Measurements from ENCODE around the gene ZC3H7A. TPM values are rescaled to one million over a fixed set of nuclear protein-coding genes. Genes with fewer than 3 reads are reported as not detected.

Gene ZC3H7A
- total and polyA plus RNA-seq, 2 of the 4 experiments (the other 2 are of a cell fraction), result 22.2 to 53.9 TPM

GRCh38 chr16:11835891-11836649, 39.0 kb upstream of the ZC3H7A start:
- H3K4ac ChIP-seq (ENCODE audit: low read depth, low read length), result no peak overlapping the region; the same call in 1 of the 2 replicates
- peaks cover 6 to 9% of the 10 kb centered on the region in 2 experiments; a peak in 2 of 4 replicates for H3K79me1 ChIP-seq (ENCODE audit: low read depth in 1 of 2, low read length in 2 of 2)
- H3K27ac ChIP-seq (ENCODE audit: insufficient read depth, low read length), result no peak overlapping the region
- ChIA-PET CTCF (no interaction called here), POLR2A (ENCODE audit: unreplicated experiment) (no interaction called here)
- H4K91ac ChIP-seq (ENCODE audit: insufficient read depth, low read depth, low read length), result no peak overlapping the region
- peak overlapping the region; percentile 68; the same call in 1 of the 2 replicates for H3K4me2 ChIP-seq (ENCODE audit: low read depth, low read length)
- H3K56ac ChIP-seq (ENCODE audit: extremely low read depth, insufficient read depth, low read length), result no peak overlapping the region
- DNase-seq (peak; percentile 28), ATAC-seq (ENCODE audit: low read depth) (peak; percentile 21)
- dilution Hi-C loops (cut with HindIII; ENCODE audit: low sequenced_read_pairs, unreplicated experiment) (no loop called here), intact Hi-C loops (cut with micrococcal nuclease) (no loop called here), in situ Hi-C loops (cut with MboI; ENCODE audit: low sequenced_read_pairs) (no loop called here)
- peak overlapping the region; percentile 16 for H2BK5ac ChIP-seq (ENCODE audit: low read depth, low read length, poor library complexity, severe bottlenecking)
- peak overlapping the region; percentile 28; the same call in 1 of the 2 replicates for H3K18ac ChIP-seq (ENCODE audit: low read depth, low read length)
- H3K14ac ChIP-seq (replicated peaks; ENCODE audit: low read depth, low read length), result 0 out of 2 replicates have a peak overlapping the region, but pooled peaks have one; percentile 19
- H3K9ac ChIP-seq (ENCODE audit: low read depth, low read length), result no peak overlapping the region
- TF ChIP-seq FOS (IDR thresholded peaks at IDR 0.05; ENCODE audit: low read depth, low read length) (no peak), RFX5 (IDR thresholded peaks at IDR 0.05; ENCODE audit: low read depth, low read length) (no peak), MAZ (IDR thresholded peaks at IDR 0.05; ENCODE audit: borderline replicate concordance, low read depth, low read length) (no peak), BHLHE40 (IDR thresholded peaks at IDR 0.05; ENCODE audit: low read depth, low read length) (no peak), SMC3 (IDR thresholded peaks at IDR 0.05; ENCODE audit: low read depth, low read length) (no peak), RAD21 (IDR thresholded peaks at IDR 0.05; ENCODE audit: low read length) (no peak), USF2 (IDR thresholded peaks at IDR 0.05; ENCODE audit: low read depth, low read length) (no peak)
- TF ChIP-seq, protein P1, sequence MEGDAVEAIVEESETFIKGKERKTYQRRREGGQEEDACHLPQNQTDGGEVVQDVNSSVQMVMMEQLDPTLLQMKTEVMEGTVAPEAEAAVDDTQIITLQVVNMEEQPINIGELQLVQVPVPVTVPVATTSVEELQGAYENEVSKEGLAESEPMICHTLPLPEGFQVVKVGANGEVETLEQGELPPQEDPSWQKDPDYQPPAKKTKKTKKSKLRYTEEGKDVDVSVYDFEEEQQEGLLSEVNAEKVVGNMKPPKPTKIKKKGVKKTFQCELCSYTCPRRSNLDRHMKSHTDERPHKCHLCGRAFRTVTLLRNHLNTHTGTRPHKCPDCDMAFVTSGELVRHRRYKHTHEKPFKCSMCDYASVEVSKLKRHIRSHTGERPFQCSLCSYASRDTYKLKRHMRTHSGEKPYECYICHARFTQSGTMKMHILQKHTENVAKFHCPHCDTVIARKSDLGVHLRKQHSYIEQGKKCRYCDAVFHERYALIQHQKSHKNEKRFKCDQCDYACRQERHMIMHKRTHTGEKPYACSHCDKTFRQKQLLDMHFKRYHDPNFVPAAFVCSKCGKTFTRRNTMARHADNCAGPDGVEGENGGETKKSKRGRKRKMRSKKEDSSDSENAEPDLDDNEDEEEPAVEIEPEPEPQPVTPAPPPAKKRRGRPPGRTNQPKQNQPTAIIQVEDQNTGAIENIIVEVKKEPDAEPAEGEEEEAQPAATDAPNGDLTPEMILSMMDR (conservative IDR thresholded peaks at IDR 0.05; ENCODE audit: low read depth, low read length), result no peak
- no peak overlapping the region for H2AK9ac ChIP-seq (replicated peaks; ENCODE audit: low read depth, low read length, poor library complexity)
- WGBS, 2 experiments (ENCODE audit: extremely low coverage in 2 of 2, insufficient read length in 1 of 2), result 73% methylated on average over 2 of the region's 9 CpGs; no CpG with 5 or more reads in 1 of the 2 experiments
- H2AK5ac ChIP-seq (ENCODE audit: low read depth, low read length), result no peak overlapping the region; the same call in 1 of the 2 replicates
- H3K27me3 ChIP-seq (ENCODE audit: control insufficient read depth, insufficient read depth, low read length), result no peaks in the 10 kb centered on the region
- no peak overlapping the region for H4K5ac ChIP-seq (ENCODE audit: low read depth, low read length)
- H4K8ac ChIP-seq (ENCODE audit: low read depth in 2 of 2, low read length in 2 of 2), result peak overlapping the region in 1 of 2 experiments; percentile 10; a peak in 2 of 4 replicates
- no peaks in the 10 kb centered on the region for H3K9me3 ChIP-seq (ENCODE audit: control insufficient read depth, insufficient read depth, low read length)
- H3K23ac ChIP-seq (ENCODE audit: low read depth, low read length), result no peak overlapping the region
- BruUV-seq (replicated peaks), result no TSS peak
- no peak overlapping the region for H2BK120ac ChIP-seq (ENCODE audit: low read depth, low read length)
- H3K36me3 ChIP-seq (ENCODE audit: control insufficient read depth, insufficient read depth, low read length), result peaks cover 34% of the 10 kb centered on the region
- H3K9me1 ChIP-seq (ENCODE audit: insufficient read depth, low read length), result peaks cover 10% of the 10 kb centered on the region
- no peak overlapping the region for H2BK20ac ChIP-seq (ENCODE audit: low read depth, low read length)
- H2AFZ ChIP-seq (replicated peaks; ENCODE audit: low read length, poor library complexity), result no peak overlapping the region
- H4K20me1 ChIP-seq (ENCODE audit: insufficient read depth, low read length), result peaks cover 11% of the 10 kb centered on the region
- peaks cover 14% of the 10 kb centered on the region for H3K4me1 ChIP-seq (ENCODE audit: control insufficient read depth, insufficient read depth, low read length)
- no peak overlapping the region for H3K4me3 ChIP-seq (ENCODE audit: insufficient read depth, low read depth, low read length)
- H2BK15ac ChIP-seq (ENCODE audit: low read depth, low read length), result no peak overlapping the region

Measured in IMR-90 (cell line).